ENCODE results near the gene TBX20. TPM values are rescaled to one million over a fixed set of nuclear protein-coding genes. Genes with fewer than 3 reads are reported as not detected.

Gene TBX20
- total and polyA plus RNA-seq, 12 donors = 0.13 to 13.5 (median 1.8) TPM; not detected in 3

- 8 to 16% (median 11%) methylated on average over 3 to 5 of the region's 5 CpGs for WGBS, 4 donors
- Histone ChIP-seq H3K9me3 (replicated peaks in 1 of 3) (no peaks in the 10 kb centered on the region), H3K27me3 (peaks cover 63% of the 10 kb centered on the region), H3K36me3 (replicated peaks in 1 of 2) (no peaks in the 10 kb centered on the region), H3K27ac (peak overlapping the region in 1 of 5 donors; percentile 8), H3K4me3 (no peak overlapping the region), H3K4me1 (replicated peaks in 1 of 2) (peaks cover 0 to 6% of the 10 kb centered on the region in 2 donors)
- TF ChIP-seq POLR2A (IDR thresholded peaks at IDR 0.05) (no peak), CTCF (IDR thresholded peaks at IDR 0.05) (no peak)
- no peak for DNase-seq
- intact Hi-C loops (cut with DNase I) = no loop called here
Observed at GRCh38 chr7:35249537-35249907, 4.4 kb downstream of the TBX20 start.

GRCh38 chr7:35248576-35249536 lies 5.0 kb downstream of the TBX20 start:
- Histone ChIP-seq H3K27ac (peak overlapping the region in 1 of 5 donors; percentile 8), H3K9me3 (replicated peaks in 1 of 3) (no peaks in the 10 kb centered on the region), H3K4me3 (no peak overlapping the region), H3K4me1 (replicated peaks in 1 of 2) (peaks cover 0 to 5% of the 10 kb centered on the region in 2 donors), H3K36me3 (replicated peaks in 1 of 2) (no peaks in the 10 kb centered on the region), H3K27me3 (peaks cover 56% of the 10 kb centered on the region)
- intact Hi-C loops (cut with DNase I) = no loop called here
- TF ChIP-seq CTCF (IDR thresholded peaks at IDR 0.05) = no peak
- TF ChIP-seq POLR2A (IDR thresholded peaks at IDR 0.05) = no peak
- DNase-seq = no peak
- WGBS, 4 donors = 8 to 12% (median 8%) methylated on average over 19 to 21 of the region's 21 CpGs

GRCh38 chr7:35246819-35247218 lies 7.1 kb downstream of the TBX20 start:
- Histone ChIP-seq H3K9me3 (replicated peaks in 1 of 3) (no peaks in the 10 kb centered on the region), H3K4me3 (no peak overlapping the region), H3K36me3 (replicated peaks in 1 of 2) (no peaks in the 10 kb centered on the region), H3K27me3 (peaks cover 37% of the 10 kb centered on the region), H3K4me1 (replicated peaks in 1 of 2) (no peaks in the 10 kb centered on the region), H3K27ac (no peak overlapping the region)
- TF ChIP-seq POLR2A (IDR thresholded peaks at IDR 0.05) (no peak), CTCF (IDR thresholded peaks at IDR 0.05) (no peak)
- no peak for DNase-seq
- intact Hi-C loops (cut with DNase I) = no loop called here

GRCh38 chr7:35241884-35242283 lies 12.0 kb downstream of the TBX20 start:
- intact Hi-C loops (cut with DNase I) = no loop called here
- TF ChIP-seq CTCF (IDR thresholded peaks at IDR 0.05) (peak in 1 of 6 experiments; percentile 14), POLR2A (IDR thresholded peaks at IDR 0.05) (no peak)
- Histone ChIP-seq H3K36me3 (replicated peaks in 1 of 2) (no peaks in the 10 kb centered on the region), H3K9me3 (replicated peaks in 1 of 3) (no peaks in the 10 kb centered on the region), H3K4me1 (replicated peaks in 1 of 2) (no peaks in the 10 kb centered on the region), H3K27ac (no peak overlapping the region), H3K27me3 (peaks cover 5% of the 10 kb centered on the region), H3K4me3 (no peak overlapping the region)
- 60 to 82% (median 80%) methylated on average over 7 of the region's 7 CpGs for WGBS, 4 donors
- no peak for DNase-seq
